ENCODE results near the gene TRIM56.
"Not testable (repeated sequence)": the region's sequence is repeated elsewhere in the genome, so short reads cannot be mapped to it uniquely, and the experiment has no call there.

GRCh38 chr7:101041283-101041682 lies 44.0 kb upstream of the TRIM56 start:
- TF ChIP-seq POLR2A (IDR thresholded peaks at IDR 0.05; ENCODE audit: low read length); GATA1 (IDR thresholded peaks at IDR 0.05; ENCODE audit: low read depth, low read length): not testable (repeated sequence)

Data from erythroblast (primary cell).